Activated CD4-positive, alpha-beta T cell treated with anti-CD3 and anti-CD28 coated beads, Interleukin-2, amount 10 ng/mL, durations not matched to agents 24 days and 14 days (primary cell): Measurements from ENCODE around the gene DDX1. TPM values are rescaled to one million over a fixed set of nuclear protein-coding genes. Genes with fewer than 3 reads are reported as not detected.

Source experiments
- total RNA-seq: library from RNA; stranded (reverse); gene quantifications from 2 replicates; pipeline ENCODE4 v1.2.3, GENCODE V29; 2022

DDX1 gene
- total RNA-seq, 1 donor from 2014 or later: 116 TPM

Other genes starting within 250 kb of the DDX1 start
- gene NBAS, start 30.5 kb upstream of the DDX1 start, total RNA-seq: 37.4 and 38.5 TPM in 2 replicates